Activated CD4-positive, alpha-beta memory T cell treated with anti-CD3 and anti-CD28 coated beads, Interleukin-2, amount 10 ng/mL, durations not matched to agents 7 days and 5 days (primary cell): Measurements from ENCODE around the gene LRP1B. TPM values are rescaled to one million over a fixed set of nuclear protein-coding genes. Genes with fewer than 3 reads are reported as not detected.

Experiments used
- CTCF ChIA-PET: fragments of 350-600 bp; sonication (Branson Sonifier 250); formaldehyde crosslinking; loops from one replicate; lab custom pipeline; 2021; ENCODE audit warnings: antibody characterized with exemption, inconsistent platforms; lab: Charles Lee
- POLR2A ChIA-PET: fragments of 350-600 bp; sonication (Branson Sonifier 250); formaldehyde crosslinking; loops from one replicate; lab custom pipeline; 2021; ENCODE audit warnings: antibody characterized with exemption; lab: Charles Lee
- DNase-seq: peaks from one replicate; pipeline ENCODE4 v3.0.0-alpha.2; 2020
- H3K27ac Mint-ChIP-seq: one replicate; pipeline ENCODE4 v1.8.0; 2021; ENCODE audit warnings: mild to moderate bottlenecking, mixed read lengths
- H3K27me3 Mint-ChIP-seq: one replicate; pipeline ENCODE4 v1.8.0; 2021; ENCODE audit warnings: mixed read lengths
- H3K36me3 Mint-ChIP-seq: one replicate; pipeline ENCODE4 v1.8.0; 2021; ENCODE audit warnings: low read depth, mixed read lengths
- H3K4me1 Mint-ChIP-seq: one replicate; pipeline ENCODE4 v1.8.0; 2021; ENCODE audit warnings: mixed read lengths
- H3K4me3 Mint-ChIP-seq: one replicate; pipeline ENCODE4 v1.8.0; 2021; ENCODE audit warnings: mild to moderate bottlenecking, mixed read lengths
- H3K9me3 Mint-ChIP-seq: one replicate; pipeline ENCODE4 v1.8.0; 2021; ENCODE audit warnings: mixed read lengths
- total RNA-seq, 2 experiments: library from RNA; stranded (reverse); gene quantifications; one replicate each; pipeline ENCODE4 v1.2.3, GENCODE V29; 2021

LRP1B gene
- total RNA-seq, 2 experiments from 2014 or later = not detected

DNA sequence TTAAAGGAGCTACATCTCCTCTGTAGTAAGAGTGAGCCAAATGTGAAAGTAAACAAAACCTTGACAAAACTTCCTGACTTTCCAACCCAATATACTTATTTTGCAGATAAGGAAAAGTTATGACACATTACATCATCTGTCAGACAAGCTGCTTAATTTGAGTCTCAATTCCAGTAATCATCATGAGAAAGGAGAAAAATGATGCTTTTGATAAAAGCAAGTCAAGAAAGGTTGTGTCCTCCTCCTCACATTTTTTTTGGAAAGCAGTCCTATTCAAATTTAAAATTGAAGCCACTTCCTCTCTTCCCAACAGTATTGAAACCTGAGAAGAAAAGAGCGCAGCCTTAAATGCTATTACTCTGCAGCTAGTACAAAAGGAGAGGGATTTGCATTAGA lies 519.6 kb downstream of the LRP1B start:
- DNase-seq = no peak
- CTCF ChIA-PET = no interaction called here
- no peak overlapping the region for H3K4me3 Mint-ChIP-seq
- no peaks in the 10 kb centered on the region for H3K36me3 Mint-ChIP-seq
- no peaks in the 10 kb centered on the region for H3K27me3 Mint-ChIP-seq
- no peaks in the 10 kb centered on the region for H3K4me1 Mint-ChIP-seq
- H3K9me3 Mint-ChIP-seq = peaks cover 13% of the 10 kb centered on the region
- no peak overlapping the region for H3K27ac Mint-ChIP-seq
- POLR2A ChIA-PET = no interaction called here

DNA sequence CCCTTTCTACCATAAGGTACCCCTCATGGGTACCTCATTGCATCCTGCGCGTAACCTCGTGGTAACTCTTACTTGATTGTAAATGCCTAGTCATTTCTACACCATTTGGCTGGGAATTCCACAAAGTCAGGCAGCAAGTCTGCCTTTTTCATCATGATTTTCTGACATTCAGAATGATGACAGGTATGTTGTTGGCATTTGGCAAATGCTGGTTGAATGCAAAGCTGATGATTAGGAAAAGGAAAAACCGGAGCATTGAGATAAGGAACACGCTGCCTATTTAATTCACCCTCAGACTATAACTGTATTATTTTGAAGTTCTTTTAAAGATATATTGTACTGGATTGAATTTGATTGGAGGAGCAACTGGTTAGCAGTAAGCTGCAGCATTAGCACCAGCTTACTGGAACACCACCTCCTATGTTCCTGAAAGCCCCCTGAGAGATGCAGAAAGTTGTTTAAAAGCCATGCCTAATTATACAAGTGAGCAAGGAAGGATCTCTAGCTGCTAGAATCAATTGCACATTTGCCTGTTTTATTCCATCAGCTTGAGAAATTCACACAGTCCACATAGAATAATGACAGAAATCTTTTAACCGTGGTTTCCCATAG lies 520.1 kb downstream of the LRP1B start:
- Mint-ChIP-seq H3K9me3 (peaks cover 17% of the 10 kb centered on the region), H3K4me1 (no peaks in the 10 kb centered on the region), H3K27me3 (no peaks in the 10 kb centered on the region), H3K36me3 (no peaks in the 10 kb centered on the region), H3K4me3 (no peak overlapping the region), H3K27ac (no peak overlapping the region)
- ChIA-PET CTCF (no interaction called here), POLR2A (no interaction called here)
- no peak for DNase-seq

DNA sequence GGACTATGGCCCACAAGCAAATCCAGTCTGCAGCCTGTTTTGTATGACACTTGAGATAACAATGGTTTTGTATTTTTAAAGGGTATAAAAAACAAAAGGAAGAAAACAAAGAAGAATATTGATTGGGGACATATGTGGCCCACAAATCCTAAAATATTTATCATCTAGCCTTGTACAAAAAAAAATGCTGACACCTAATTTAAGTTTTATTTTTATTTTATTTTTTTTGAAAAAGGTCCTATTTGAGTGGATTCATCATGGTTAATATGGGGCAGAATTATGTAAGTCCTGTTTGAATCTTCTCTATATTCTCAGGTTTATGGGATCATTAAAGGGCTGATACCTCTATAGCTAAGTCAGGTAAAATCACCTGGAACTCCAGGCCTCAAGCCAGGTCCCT lies 525.7 kb downstream of the LRP1B start:
- no peaks in the 10 kb centered on the region for H3K4me1 Mint-ChIP-seq
- no peak overlapping the region for H3K4me3 Mint-ChIP-seq
- no peak for DNase-seq
- ChIA-PET CTCF (no interaction called here), POLR2A (no interaction called here)
- H3K9me3 Mint-ChIP-seq = peaks cover 10% of the 10 kb centered on the region
- no peaks in the 10 kb centered on the region for H3K27me3 Mint-ChIP-seq
- H3K27ac Mint-ChIP-seq = no peak overlapping the region
- H3K36me3 Mint-ChIP-seq = no peaks in the 10 kb centered on the region

DNA sequence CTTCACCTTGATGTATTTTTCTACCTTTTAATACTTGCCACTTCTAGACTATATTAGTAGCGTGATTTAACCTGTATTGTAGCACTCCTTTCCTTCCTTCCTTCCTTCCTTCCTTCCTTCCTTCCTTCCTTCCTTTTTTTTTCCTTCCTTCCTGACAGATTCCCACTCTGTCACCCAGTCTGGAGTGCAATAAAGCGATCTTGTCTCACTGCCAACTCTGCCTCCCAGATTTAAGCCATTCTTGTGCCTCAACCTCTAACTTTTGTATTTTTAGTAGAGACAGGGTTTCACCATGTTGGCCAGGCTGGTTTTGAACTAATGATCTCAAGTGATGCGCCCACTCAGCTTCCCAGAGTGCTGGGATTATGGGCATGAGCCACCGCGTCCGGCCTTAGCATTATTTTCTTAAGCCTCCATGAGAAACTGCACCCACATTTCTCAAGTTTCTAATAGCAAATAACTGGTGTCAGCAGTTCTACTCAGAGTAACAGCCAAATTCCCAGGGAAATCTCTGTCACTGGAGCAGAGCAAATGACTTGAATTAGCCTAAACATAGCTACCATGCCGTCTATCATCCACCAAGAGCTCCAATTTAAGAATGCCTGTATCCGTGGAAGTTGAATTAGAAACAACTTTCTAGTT lies 529.2 kb downstream of the LRP1B start:
- CTCF ChIA-PET = no interaction called here

DNA sequence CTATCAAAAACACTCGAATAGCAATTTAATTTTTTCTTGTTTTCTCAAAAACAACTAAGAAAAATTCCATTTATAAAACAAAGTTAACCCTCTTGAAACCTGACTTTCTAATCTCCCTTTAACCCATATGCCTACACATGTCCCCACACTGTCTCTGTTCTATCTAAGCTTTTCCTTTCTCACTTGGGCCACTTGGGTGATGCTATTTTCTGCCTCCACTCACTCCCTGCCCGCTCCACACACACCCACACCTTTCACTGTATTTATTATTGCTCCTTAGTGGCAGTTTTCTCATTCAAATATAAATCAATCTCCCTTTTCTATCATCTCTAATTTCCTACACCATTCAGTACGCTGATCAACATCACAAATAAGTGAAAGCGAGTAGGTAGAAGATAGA lies 531.1 kb downstream of the LRP1B start:
- CTCF ChIA-PET = no interaction called here

More for the DNA sequence above, 529.2 kb downstream of the LRP1B start:
- no peak overlapping the region for H3K4me3 Mint-ChIP-seq
- H3K27ac Mint-ChIP-seq = no peak overlapping the region
- POLR2A ChIA-PET = no interaction called here
- no peak for DNase-seq
- peaks cover 7% of the 10 kb centered on the region for H3K9me3 Mint-ChIP-seq
- no peaks in the 10 kb centered on the region for H3K27me3 Mint-ChIP-seq
- no peaks in the 10 kb centered on the region for H3K4me1 Mint-ChIP-seq
- H3K36me3 Mint-ChIP-seq = no peaks in the 10 kb centered on the region

DNA sequence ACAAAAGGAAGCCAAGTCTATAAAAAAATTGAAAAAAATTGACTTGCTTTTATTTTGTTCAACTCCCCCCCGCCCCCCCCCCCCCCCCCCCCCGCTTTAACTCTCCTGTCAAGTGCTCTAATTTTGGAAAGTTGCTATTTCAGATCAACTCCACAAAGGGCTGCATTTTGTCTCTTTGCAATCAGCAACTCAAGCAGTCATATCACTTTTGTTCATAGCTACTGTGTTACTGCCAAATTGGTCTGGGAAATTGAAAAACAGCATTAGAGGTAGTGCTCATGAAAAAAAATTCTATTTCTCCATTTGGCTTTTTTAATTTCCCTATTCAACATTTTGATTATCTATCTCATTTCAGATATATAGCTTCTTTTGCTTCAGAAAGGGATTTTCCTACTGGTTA lies 531.8 kb downstream of the LRP1B start:
- Mint-ChIP-seq H3K27ac (no peak overlapping the region), H3K4me3 (no peak overlapping the region), H3K9me3 (peaks cover 2% of the 10 kb centered on the region), H3K27me3 (no peaks in the 10 kb centered on the region), H3K4me1 (no peaks in the 10 kb centered on the region), H3K36me3 (no peaks in the 10 kb centered on the region)
- no peak for DNase-seq
- CTCF ChIA-PET = no interaction called here
- POLR2A ChIA-PET = no interaction called here

More for the DNA sequence above, 531.1 kb downstream of the LRP1B start:
- POLR2A ChIA-PET = no interaction called here
- Mint-ChIP-seq H3K9me3 (peaks cover 2% of the 10 kb centered on the region), H3K4me3 (no peak overlapping the region), H3K27me3 (no peaks in the 10 kb centered on the region), H3K4me1 (no peaks in the 10 kb centered on the region), H3K27ac (no peak overlapping the region), H3K36me3 (no peaks in the 10 kb centered on the region)
- no peak for DNase-seq

DNA sequence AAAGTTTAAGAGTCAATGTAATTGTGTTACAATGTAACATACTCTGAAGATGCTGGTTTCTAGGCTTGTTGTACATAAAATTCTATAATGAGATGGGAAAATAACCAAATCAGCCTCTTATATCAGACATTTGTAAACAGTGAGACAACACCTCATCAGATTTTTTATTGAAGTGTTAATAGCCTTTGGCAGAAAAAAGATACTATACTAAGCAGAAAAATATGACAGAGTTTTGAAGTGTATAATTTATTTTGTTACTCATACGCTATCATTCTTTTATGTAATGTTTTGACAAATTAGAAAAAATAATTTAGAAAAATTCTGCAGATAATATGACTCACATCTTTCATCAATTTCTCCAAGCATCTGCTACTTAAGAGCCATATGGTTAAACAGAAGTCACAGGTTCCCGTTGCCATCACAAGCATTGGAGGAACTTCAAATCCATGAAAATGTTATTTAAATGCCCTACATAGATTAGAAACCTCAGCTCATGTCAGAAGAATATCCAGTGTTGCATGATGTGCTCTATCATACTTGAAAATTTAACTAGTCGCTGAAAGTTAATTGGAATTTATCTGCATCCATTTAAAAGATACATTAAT lies 535.4 kb downstream of the LRP1B start:
- ChIA-PET POLR2A (no interaction called here), CTCF (no interaction called here)
- Mint-ChIP-seq H3K4me1 (no peaks in the 10 kb centered on the region), H3K36me3 (no peaks in the 10 kb centered on the region), H3K9me3 (peaks cover 13% of the 10 kb centered on the region), H3K27me3 (no peaks in the 10 kb centered on the region), H3K27ac (no peak overlapping the region), H3K4me3 (no peak overlapping the region)
- DNase-seq = no peak

DNA sequence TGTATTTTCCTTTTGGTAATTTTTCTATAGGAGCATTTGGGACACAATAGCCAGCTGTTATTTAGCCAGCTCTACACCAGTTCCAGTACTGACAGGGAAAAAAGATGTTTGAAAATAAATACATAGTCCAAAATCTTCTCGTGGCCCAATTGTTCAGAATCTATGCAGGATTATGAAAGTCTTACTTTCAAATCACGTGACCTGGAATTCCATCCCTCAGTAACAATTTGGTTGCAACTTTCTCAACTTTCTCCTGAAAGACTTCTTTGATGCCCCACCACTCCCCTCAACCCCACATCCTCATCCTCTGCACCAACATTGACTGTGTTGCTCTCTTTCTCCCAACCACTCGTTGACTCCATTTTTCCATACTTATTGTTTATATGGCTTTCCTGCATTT lies 539.0 kb downstream of the LRP1B start:
- peaks cover 18% of the 10 kb centered on the region for H3K9me3 Mint-ChIP-seq
- CTCF ChIA-PET = interaction anchor here (0.7 kb wide), 1 partner anchor 84 kb away, joined by 3 read pairs; no protein-coding TSS in a partner anchor

DNA sequence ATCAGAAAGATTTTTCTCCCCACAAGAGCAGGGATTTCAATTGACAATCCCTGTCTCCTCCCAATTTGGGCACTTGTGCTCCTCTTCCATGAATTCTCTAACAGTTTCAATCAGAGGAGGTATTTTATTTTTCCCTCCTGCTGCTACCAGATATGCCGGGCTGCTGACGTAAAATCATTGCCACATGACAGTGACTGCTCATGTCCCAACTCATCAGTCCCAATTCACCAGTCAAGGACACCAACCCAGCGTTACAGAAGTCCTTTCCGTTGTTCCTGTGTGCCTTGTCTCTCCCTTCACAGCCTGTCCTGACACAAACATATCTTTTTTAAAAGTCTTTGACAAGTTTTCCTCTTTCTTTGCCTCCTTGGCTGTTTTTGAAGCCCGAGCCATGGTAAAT lies 540.2 kb downstream of the LRP1B start:
- DNase-seq = no peak
- Mint-ChIP-seq H3K27me3 (no peaks in the 10 kb centered on the region), H3K4me1 (no peaks in the 10 kb centered on the region), H3K9me3 (peaks cover 20% of the 10 kb centered on the region), H3K36me3 (no peaks in the 10 kb centered on the region), H3K27ac (no peak overlapping the region), H3K4me3 (no peak overlapping the region)
- POLR2A ChIA-PET = no interaction called here
- CTCF ChIA-PET = interaction anchor here (0.6 kb wide), 1 partner anchor 40 kb away, joined by 3 read pairs; no protein-coding TSS in a partner anchor

More for the DNA sequence above, 539.0 kb downstream of the LRP1B start:
- POLR2A ChIA-PET = no interaction called here
- Mint-ChIP-seq H3K4me3 (no peak overlapping the region), H3K27ac (no peak overlapping the region), H3K27me3 (no peaks in the 10 kb centered on the region), H3K4me1 (no peaks in the 10 kb centered on the region), H3K36me3 (no peaks in the 10 kb centered on the region)
- no peak for DNase-seq

DNA sequence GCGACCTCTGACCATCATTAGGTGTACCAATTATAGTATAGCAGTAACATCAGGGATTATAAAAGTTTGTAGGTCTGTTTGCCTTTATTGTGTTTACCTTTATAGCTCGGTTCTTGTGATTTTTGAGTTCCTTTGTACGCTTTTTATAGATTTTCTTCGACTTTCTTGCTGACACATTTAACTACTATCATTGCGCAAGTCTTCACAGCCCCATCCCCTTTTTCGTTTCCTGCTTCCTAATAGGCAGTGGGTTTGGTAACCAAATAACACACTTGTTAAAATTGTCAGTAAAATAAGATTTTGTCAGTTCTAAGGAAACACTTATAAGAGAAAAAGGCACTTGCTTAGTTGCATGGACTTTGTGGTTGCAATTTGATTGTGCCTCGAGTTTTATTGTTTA lies 541.5 kb downstream of the LRP1B start:
- Mint-ChIP-seq H3K4me1 (no peaks in the 10 kb centered on the region), H3K36me3 (no peaks in the 10 kb centered on the region), H3K27me3 (no peaks in the 10 kb centered on the region), H3K4me3 (no peak overlapping the region), H3K27ac (no peak overlapping the region), H3K9me3 (peaks cover 22% of the 10 kb centered on the region)
- ChIA-PET CTCF (no interaction called here), POLR2A (no interaction called here)
- no peak for DNase-seq

DNA sequence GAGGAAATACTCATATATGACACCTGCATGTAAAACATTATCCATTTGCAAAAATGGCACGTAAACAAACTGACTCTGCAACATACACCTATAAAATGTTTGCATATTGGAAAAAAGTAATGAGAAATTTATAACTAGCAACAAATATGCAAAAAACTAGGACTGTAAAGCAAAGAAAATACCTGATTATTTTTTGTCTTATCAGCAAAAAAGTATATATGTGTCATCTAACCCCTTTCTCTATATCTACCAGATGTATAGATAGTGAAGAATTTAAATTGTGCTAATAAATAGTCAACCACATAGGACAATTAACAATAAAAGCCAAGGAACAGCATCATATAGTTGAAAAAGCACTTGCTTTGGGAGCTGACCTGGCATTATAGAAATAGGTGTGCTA lies 543.8 kb downstream of the LRP1B start:
- H3K4me3 Mint-ChIP-seq = no peak overlapping the region
- DNase-seq = no peak
- peaks cover 16% of the 10 kb centered on the region for H3K9me3 Mint-ChIP-seq
- H3K4me1 Mint-ChIP-seq = no peaks in the 10 kb centered on the region
- H3K36me3 Mint-ChIP-seq = no peaks in the 10 kb centered on the region
- H3K27ac Mint-ChIP-seq = no peak overlapping the region
- no peaks in the 10 kb centered on the region for H3K27me3 Mint-ChIP-seq
- ChIA-PET CTCF (no interaction called here), POLR2A (no interaction called here)

DNA sequence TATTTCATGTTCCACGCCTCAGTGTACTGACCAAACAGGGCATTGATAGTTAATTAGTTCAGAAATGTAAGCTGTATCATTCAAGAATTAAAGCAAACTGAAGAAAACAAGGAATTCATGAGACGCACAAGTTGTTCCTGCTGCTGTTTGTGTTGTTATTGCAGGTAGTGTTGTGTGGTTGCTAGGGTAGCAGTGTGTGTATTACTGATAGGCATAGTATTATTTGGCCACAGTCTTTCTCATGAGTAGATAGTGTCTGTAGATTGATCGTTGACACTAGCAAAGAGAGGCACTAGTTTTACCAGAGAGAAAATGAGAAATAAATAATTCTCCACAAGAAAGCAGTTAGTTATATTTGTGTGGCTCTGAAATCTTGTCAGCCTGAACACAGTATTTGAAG lies 548.6 kb downstream of the LRP1B start:
- H3K4me1 Mint-ChIP-seq = no peaks in the 10 kb centered on the region

DNA sequence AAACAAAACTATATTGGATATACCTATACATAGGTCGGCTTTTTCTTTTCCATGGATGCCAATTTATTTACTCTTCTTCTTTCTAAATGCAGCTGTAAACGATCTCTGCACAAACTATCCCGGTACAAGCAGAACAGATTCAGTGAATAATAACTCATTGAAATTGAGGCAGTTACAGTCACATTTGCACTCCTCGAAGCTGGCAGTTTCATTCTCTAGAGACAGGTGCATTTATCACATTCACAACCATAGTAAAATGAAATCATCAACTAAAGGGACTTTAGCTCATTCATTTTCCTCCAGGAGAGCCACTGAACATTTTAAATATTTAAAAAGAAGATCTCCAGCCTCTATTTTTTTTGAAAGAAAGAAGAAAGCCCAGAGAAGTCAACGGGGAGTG lies 551.7 kb downstream of the LRP1B start:
- peaks cover 4% of the 10 kb centered on the region for H3K9me3 Mint-ChIP-seq
- H3K4me1 Mint-ChIP-seq = no peaks in the 10 kb centered on the region
- no peaks in the 10 kb centered on the region for H3K27me3 Mint-ChIP-seq
- POLR2A ChIA-PET = no interaction called here
- no peak overlapping the region for H3K4me3 Mint-ChIP-seq
- H3K27ac Mint-ChIP-seq = no peak overlapping the region
- no peak for DNase-seq
- no peaks in the 10 kb centered on the region for H3K36me3 Mint-ChIP-seq
- CTCF ChIA-PET = no interaction called here

More for the DNA sequence above, 548.6 kb downstream of the LRP1B start:
- Mint-ChIP-seq H3K36me3 (no peaks in the 10 kb centered on the region), H3K27me3 (no peaks in the 10 kb centered on the region), H3K9me3 (peaks cover 6% of the 10 kb centered on the region), H3K27ac (no peak overlapping the region), H3K4me3 (no peak overlapping the region)
- ChIA-PET POLR2A (no interaction called here), CTCF (no interaction called here)
- no peak for DNase-seq
